Vagina (tissue), 2 donors: ENCODE results near the gene PARP9. TPM values are rescaled to one million over a fixed set of nuclear protein-coding genes. Genes with fewer than 3 reads are reported as not detected.

Source experiments
- DNase-seq, 2 donors: peaks; one replicate each; pipeline ENCODE4 v3.0.0-alpha.2; 2017; ENCODE audit errors: extremely low spot score in 2 of 2
- H3K27ac ChIP-seq: fragments of 200-600 bp; sonication (generic); one replicate; pipeline ENCODE4 v1.5.1; 2019
- H3K27me3 ChIP-seq: fragments of 200-600 bp; sonication (generic); one replicate; pipeline ENCODE4 v1.5.1; 2019
- H3K36me3 ChIP-seq, 2 donors: fragments of 200-600 bp; sonication (generic); one replicate each; pipeline ENCODE4 v1.5.1; 2017 to 2019
- H3K4me1 ChIP-seq: fragments of 200-600 bp; sonication (generic); one replicate; pipeline ENCODE4 v1.5.1; 2019
- H3K4me3 ChIP-seq, 2 donors: fragments of 200-600 bp; sonication (generic); 1 replicate in 1 of 2; 2 replicates in 1 of 2; pipeline ENCODE4 v1.5.1; 2016 to 2019
- H3K9me3 ChIP-seq: fragments of 200-600 bp; sonication (generic); one replicate; pipeline ENCODE4 v1.5.1; 2019
- POLR2A ChIP-seq, 2 donors: fragments of 450-650 bp; IDR thresholded peaks; one replicate each; pipeline ENCODE4 v1.6.1; 2017; ENCODE audit warnings: antibody characterized with exemption in 2 of 2, mild to moderate bottlenecking in 2 of 2, moderate library complexity in 2 of 2
- POLR2AphosphoS5 ChIP-seq, 2 donors: sonication (generic); formaldehyde crosslinking; IDR thresholded peaks; one replicate each; pipeline ENCODE4 v1.9.0; 2017; ENCODE audit warnings: antibody characterized with exemption in 2 of 2, mild to moderate bottlenecking in 2 of 2, low read depth in 1 of 2; ENCODE audit not compliant: insufficient read depth in 1 of 2
- intact Hi-C: fragments of 100-400 bp; cut with DNase I; formaldehyde crosslinking; loops from one replicate; pipeline ENCODE4 v1.15.1; 2023
- total RNA-seq: library from RNA; depleted of rRNA; stranded (reverse); fragments of >200 nt; gene quantifications from one replicate; pipeline ENCODE4 v1.2.3, GENCODE V29; 2016
- TF ChIP-seq, protein P1 (sequence below), 3 experiments: fragments of 450-650 bp in 2 of 3; fragments of 200-600 bp in 1 of 3; sonication (generic) in 1 of 3; IDR thresholded peaks; one replicate each; pipeline ENCODE4 v1.5.1; 2017 to 2019; ENCODE audit warnings: antibody characterized with exemption in 3 of 3, mild to moderate bottlenecking in 2 of 3, moderate library complexity in 2 of 3

Gene PARP9
- total RNA-seq, 1 donor from 2014 or later, result 19.4 TPM

DNA sequence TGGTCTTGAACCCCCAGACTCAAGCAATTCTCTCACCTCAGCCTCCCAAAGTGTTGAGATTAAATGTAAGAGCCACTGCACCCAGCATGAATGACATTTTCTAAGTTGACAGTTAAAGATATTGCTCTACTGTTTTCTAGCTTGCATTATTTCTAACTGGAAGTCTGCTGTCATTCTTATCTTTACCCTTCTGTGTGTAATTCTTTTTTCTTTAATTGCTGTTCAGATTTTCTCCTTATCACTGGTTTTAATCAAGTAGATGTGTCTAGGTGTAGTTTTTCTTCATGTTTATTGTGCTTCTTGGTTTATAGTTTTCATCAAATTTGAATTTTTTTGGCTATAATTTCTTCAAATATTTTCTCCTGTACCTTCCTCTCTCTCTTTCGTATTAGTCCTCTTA lies 18.3 kb upstream of the PARP9 start:
- intact Hi-C loops, result no loop called here
- Histone ChIP-seq H3K36me3 (no peaks in the 10 kb centered on the region), H3K27me3 (no peaks in the 10 kb centered on the region), H3K4me1 (no peaks in the 10 kb centered on the region), H3K4me3 (no peak overlapping the region), H3K9me3 (peaks cover 5% of the 10 kb centered on the region), H3K27ac (no peak overlapping the region)
- no peak for DNase-seq
- no peak for TF ChIP-seq POLR2AphosphoS5 (IDR thresholded peaks at IDR 0.05; ENCODE audit: insufficient read depth in 1 of 2, low read depth in 1 of 2)
- TF ChIP-seq POLR2A (IDR thresholded peaks at IDR 0.05), result no peak
- TF ChIP-seq, protein P1, sequence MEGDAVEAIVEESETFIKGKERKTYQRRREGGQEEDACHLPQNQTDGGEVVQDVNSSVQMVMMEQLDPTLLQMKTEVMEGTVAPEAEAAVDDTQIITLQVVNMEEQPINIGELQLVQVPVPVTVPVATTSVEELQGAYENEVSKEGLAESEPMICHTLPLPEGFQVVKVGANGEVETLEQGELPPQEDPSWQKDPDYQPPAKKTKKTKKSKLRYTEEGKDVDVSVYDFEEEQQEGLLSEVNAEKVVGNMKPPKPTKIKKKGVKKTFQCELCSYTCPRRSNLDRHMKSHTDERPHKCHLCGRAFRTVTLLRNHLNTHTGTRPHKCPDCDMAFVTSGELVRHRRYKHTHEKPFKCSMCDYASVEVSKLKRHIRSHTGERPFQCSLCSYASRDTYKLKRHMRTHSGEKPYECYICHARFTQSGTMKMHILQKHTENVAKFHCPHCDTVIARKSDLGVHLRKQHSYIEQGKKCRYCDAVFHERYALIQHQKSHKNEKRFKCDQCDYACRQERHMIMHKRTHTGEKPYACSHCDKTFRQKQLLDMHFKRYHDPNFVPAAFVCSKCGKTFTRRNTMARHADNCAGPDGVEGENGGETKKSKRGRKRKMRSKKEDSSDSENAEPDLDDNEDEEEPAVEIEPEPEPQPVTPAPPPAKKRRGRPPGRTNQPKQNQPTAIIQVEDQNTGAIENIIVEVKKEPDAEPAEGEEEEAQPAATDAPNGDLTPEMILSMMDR (IDR thresholded peaks at IDR 0.05), result no peak

DNA sequence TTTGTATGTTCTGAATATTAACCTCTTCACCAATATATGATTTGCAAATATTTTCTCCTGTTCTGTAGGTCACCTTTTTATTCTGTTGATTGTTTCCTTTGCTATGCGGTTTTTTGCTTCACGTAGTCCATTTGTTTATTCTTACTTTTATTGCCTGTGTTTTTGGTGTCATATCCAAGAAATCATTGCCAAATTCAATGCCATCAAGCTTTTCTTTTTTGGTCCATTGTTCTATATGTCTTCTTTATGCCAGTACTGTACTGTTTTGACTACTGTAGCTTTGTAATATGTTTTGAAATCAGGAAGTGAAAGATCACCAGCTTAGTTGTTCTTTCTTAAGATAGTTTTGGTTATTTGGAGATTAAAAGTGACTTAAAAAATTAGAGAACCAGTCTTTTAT lies 17.5 kb upstream of the PARP9 start:
- H3K4me3 ChIP-seq, result no peak overlapping the region
- H3K27ac ChIP-seq, result no peak overlapping the region
- no peak for DNase-seq
- H3K36me3 ChIP-seq, result no peaks in the 10 kb centered on the region
- TF ChIP-seq POLR2A (IDR thresholded peaks at IDR 0.05) (no peak), POLR2AphosphoS5 (IDR thresholded peaks at IDR 0.05; ENCODE audit: insufficient read depth in 1 of 2, low read depth in 1 of 2) (no peak)
- TF ChIP-seq, protein P1 (IDR thresholded peaks at IDR 0.05), result no peak
- intact Hi-C loops, result no loop called here
- no peaks in the 10 kb centered on the region for H3K4me1 ChIP-seq
- H3K9me3 ChIP-seq, result peaks cover 5% of the 10 kb centered on the region
- no peaks in the 10 kb centered on the region for H3K27me3 ChIP-seq

DNA sequence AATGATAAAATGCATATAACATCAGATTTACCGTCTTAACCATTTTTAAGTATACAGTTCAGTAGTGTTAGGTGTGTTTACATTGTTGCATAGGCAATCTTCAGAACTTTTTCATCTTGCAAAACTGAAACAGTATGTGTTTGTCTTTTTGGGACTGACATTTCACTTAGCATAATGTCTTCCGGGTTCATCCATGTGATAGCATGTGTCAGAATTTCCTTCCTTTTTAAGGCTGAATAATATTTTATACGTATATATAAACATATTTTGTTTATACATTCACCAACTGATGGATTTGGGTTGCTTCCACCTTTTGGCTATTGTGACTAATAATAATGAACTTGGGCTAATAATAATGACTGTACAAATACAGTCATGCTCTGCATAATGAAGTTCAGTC lies 16.4 kb upstream of the PARP9 start:
- no peak overlapping the region for H3K27ac ChIP-seq
- TF ChIP-seq, protein P1 (IDR thresholded peaks at IDR 0.05), result no peak
- TF ChIP-seq POLR2A (IDR thresholded peaks at IDR 0.05), result no peak
- no peak for TF ChIP-seq POLR2AphosphoS5 (IDR thresholded peaks at IDR 0.05; ENCODE audit: insufficient read depth in 1 of 2, low read depth in 1 of 2)
- DNase-seq, result no peak
- H3K4me1 ChIP-seq, result no peaks in the 10 kb centered on the region
- no peak overlapping the region for H3K4me3 ChIP-seq
- H3K9me3 ChIP-seq, result peaks cover 5% of the 10 kb centered on the region
- intact Hi-C loops, result no loop called here
- H3K27me3 ChIP-seq, result no peaks in the 10 kb centered on the region
- no peaks in the 10 kb centered on the region for H3K36me3 ChIP-seq

DNA sequence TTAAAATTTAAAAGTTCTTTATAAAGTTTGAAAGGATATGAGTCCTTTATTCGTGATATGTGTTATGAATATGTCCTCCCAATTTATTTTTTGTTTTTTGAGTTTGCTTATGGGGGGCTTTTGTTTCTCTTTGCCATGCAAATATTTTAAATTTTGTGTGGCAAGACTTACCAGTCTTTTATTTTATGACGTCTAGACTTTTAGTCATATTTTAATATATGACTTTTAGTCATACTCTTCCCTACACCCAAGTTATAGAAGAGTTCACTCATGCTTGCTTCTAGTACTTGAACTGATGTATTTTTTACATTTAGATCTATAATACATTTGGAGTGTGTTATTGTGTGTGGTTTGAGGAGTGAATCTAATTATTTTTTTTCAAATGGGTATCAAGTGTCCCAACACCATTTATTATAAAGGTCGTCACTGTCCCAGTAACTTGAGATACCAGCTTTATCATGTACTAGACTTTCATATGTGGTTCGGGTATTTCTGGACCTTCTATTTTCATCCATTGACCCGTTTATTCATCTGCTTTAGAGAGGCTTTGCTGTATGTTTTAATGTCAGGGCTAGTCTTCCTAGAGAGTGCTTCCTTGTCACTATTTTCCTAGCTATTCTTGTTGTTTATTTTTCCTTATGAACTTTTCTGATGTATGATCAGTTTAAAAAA lies 14.1 kb upstream of the PARP9 start:
- TF ChIP-seq POLR2A (IDR thresholded peaks at IDR 0.05) (no peak), POLR2AphosphoS5 (IDR thresholded peaks at IDR 0.05; ENCODE audit: insufficient read depth in 1 of 2, low read depth in 1 of 2) (no peak)
- TF ChIP-seq, protein P1 (IDR thresholded peaks at IDR 0.05), result no peak
- no peak for DNase-seq
- H3K27me3 ChIP-seq, result no peaks in the 10 kb centered on the region
- H3K36me3 ChIP-seq, result no peaks in the 10 kb centered on the region
- H3K9me3 ChIP-seq, result peaks cover 5% of the 10 kb centered on the region
- intact Hi-C loops, result no loop called here
- H3K27ac ChIP-seq, result no peak overlapping the region
- peaks cover 4% of the 10 kb centered on the region for H3K4me1 ChIP-seq
- peak overlapping the region; percentile 46 to 68 for H3K4me3 ChIP-seq

DNA sequence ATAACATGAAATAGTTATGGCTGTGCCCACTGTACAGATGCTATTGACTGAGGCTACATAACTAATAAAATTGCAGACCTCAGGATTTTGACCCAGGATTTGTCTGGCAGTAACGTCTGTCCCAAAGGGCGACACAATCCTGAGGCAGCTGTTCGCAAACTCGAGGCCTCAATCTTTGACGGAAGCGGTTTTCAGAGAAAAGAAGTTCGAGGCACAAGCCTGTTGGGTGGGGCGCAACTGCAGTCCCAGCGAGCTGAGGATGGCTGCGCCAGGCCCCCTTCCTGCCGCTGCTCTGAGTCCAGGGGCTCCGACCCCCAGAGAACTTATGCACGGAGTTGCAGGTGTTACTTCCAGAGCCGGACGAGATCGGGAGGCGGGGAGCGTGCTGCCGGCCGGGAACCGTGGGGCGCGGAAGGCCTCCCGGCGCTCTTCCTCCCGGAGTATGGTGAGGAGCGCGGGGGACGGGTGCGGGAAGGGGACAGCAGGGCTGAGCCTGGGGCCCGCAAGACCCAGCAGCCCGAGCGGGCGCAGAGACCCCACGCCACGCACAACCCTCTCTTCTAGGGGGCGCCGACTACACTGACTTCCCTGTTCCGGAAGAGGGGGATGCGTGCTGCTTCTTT lies 13.4 kb upstream of the PARP9 start, which contains the start of gene PARP15:
Gene PARP15, plus strand, starts transcription at position 242 of the 623 bp plus-strand sequence. Its CDS starts 18 bp downstream, at position 260.
- no peak for DNase-seq
- no peaks in the 10 kb centered on the region for H3K36me3 ChIP-seq
- intact Hi-C loops, result no loop called here
- H3K27ac ChIP-seq, result no peak within 1 kb of the TSS
- peaks cover 11% of the 10 kb centered on the region for H3K4me1 ChIP-seq
- no peak for TF ChIP-seq POLR2A (IDR thresholded peaks at IDR 0.05)
- TF ChIP-seq, protein P1 (IDR thresholded peaks at IDR 0.05), result no peak
- TF ChIP-seq POLR2AphosphoS5 (IDR thresholded peaks at IDR 0.05; ENCODE audit: insufficient read depth in 1 of 2, low read depth in 1 of 2), result peak in 1 of 2 donors; percentile 27
- peaks cover 5% of the 10 kb centered on the region for H3K9me3 ChIP-seq
- H3K27me3 ChIP-seq, result no peaks in the 10 kb centered on the region
- peak within 1 kb of the TSS; percentile 46 to 68 for H3K4me3 ChIP-seq
